GM19455 (cell line): ENCODE measurements around the gene IFITM10.

Experiments
- ATAC-seq: cut with Tn5 transposase; IDR thresholded peaks from one replicate; pipeline ENCODE4 v1.9.1; 2021; ENCODE audit not compliant: unreplicated experiment

Gene IFITM10

DNA sequence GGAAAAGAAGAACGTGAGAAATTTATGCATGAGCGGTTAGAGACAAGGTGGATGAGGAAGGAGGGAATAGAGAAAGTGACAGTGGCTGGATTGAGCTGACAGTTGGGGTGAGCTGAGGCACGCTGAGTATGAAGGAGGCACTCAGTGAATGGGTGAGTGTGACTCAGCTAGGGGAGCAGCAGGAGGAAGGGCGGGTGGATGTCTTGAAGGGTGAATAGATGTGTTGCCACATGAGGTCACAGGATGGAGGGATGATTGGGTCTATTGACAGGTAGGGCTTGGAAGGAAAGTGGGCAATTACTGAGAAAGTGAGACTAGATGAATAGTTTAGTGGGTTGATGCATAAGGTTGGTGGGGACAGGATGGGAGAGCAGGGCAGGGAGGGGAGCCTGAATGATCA lies 8.0 kb downstream of the IFITM10 start:
- no peak for ATAC-seq

GRCh38 chr11:1741741-1742140 lies 8.7 kb downstream of the IFITM10 start:
- ATAC-seq: no peak

- ATAC-seq: no peak
Observed at GRCh38 chr11:1740786-1741530, 9.4 kb downstream of the IFITM10 start.

GRCh38 chr11:1739576-1739975 lies 10.8 kb downstream of the IFITM10 start:
- ATAC-seq: no peak

- ATAC-seq: no peak
Observed at GRCh38 chr11:1738380-1738779, 12.0 kb downstream of the IFITM10 start.

DNA sequence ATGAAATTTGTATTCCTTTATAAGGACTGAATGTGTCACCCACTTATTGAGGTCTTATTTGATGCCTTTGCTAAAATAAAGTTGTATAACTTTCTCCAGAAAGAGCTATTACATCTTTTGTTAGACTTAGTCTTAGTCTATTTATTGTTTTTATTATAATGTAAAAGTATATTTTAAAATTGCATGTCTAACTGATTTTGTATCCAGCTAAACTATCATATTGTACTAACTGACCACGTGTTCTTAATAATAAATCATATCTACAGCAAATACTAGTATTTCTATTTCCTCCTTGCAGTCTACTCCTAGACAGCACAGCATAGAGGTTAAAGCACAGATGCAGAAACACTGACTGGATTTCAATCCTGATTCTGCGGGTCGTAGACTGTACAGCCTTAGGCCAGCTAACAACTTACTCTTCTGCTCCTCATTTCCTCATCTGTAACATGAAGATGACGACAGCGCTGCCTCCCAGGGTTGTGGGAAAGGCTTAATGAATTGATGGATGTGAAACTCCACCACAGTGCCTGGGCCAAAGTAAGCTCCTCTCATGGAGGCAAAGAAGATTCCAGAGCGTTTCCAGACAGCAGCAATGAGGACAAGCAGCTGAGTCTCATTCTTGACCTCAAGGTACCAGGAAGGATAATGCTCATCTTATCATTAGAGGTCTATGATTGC lies 13.2 kb downstream of the IFITM10 start:
- no peak for ATAC-seq

- no peak for ATAC-seq
Observed at GRCh38 chr11:1736447-1736992, 13.9 kb downstream of the IFITM10 start.

DNA sequence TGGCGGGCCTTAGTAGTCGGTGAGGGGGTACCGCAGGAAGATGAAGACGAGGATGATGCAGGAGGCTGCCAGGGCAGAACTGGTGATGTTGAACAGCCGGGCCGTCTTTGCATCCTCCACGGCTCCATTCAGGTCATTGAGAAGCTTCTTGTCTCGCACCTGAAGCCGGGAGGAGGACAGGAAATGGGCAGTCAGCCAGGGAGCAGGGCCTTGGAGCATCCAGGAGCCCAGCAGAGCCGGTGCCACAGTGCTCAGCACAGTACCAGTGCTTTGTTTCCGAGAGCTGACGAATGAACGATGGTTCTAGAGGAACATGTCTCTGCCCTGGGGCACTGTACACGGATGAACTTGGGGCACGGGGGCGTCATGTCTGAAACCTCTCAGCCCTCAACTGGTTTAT lies 15.1 kb downstream of the IFITM10 start:
- no peak for ATAC-seq

GRCh38 chr11:1734641-1735081 lies 15.7 kb downstream of the IFITM10 start:
- ATAC-seq: no peak

GRCh38 chr11:1733716-1734640 lies 16.4 kb downstream of the IFITM10 start:
- no peak for ATAC-seq

DNA sequence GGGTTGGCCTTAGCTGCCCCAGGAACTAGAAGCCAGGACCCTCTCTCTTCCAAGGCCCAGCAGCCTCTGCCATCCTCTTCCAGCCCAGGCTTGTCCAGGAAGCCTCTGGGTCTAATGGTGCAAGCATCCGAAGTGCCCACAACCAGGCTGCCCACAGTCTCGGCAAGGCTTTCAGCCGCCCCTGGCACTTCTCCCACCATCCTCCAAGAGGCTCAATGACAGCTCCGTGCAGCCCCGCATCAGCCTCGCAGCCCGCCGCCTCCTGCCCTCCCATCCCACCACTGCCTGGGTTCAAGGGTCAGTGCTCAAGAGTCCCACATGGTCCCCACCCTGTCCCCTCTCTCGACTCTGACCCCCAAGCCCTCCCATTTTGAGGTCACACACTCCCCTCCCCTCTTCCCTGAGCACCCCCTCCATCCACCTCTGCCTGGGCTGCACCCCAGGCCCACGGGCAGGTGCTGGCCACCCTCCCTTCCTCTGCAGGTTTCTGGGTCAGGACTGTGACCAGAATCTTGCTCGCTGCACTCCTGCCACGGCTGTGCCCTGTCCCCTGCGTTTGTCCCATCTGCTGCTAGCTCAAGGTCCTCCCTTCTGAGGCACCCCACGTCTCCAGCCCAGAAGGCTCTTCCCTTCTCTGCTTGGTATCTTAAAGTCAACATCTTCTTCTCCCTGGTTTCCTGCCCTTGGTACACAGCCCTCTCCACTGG lies 17.2 kb downstream of the IFITM10 start:
- ATAC-seq: no peak

- ATAC-seq: no peak
Observed at GRCh38 chr11:1732418-1733008, 17.9 kb downstream of the IFITM10 start.

GRCh38 chr11:1731451-1732059 lies 18.8 kb downstream of the IFITM10 start:
- ATAC-seq: no peak

DNA sequence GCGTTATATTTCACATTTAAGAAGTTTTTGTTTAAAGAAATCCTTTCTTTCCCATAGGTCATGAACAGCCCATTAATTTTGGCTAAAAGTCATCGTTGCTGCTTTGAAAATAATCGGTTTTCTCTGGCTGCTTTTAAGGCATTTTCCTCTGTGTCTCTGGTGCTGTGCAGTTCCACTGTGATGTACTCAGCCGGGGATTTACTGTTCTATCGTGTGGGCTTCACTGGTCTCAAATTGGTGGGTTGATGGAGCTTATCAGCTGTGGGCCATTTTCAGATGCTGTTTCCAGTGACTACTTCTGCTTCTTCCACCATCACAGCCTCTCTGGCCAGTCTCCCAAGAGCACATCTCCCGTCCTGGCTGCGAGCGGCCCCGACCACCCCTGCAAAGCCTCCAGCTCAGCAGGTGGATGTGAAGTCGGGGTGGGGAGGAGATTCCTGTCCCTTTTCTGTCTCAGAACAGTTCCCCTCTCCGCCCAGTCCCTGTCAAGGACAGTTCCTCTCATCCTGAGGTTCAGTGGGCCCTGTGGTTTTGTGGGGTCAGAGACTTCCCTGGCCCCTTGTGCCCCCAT lies 20.3 kb downstream of the IFITM10 start:
- ATAC-seq: no peak

DNA sequence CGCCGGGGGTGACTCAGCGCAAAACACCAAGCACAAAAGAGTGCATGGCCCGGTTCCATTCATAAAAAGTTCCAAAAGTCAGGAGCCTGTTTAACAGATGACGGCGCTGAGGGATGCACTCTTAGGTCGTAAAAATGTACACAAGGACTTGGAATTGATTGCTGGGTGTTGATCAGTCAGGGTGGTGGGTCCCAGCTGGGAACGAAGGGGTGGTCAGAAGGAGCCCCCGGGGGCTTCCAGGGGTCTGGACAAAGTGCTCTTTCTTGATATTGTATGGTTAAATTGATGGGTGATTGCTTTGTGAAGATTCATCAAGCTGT lies 20.7 kb downstream of the IFITM10 start:
- no peak for ATAC-seq

GRCh38 chr11:1728931-1729691 lies 21.3 kb downstream of the IFITM10 start:
- ATAC-seq: no peak

GRCh38 chr11:1728301-1728700 lies 22.1 kb downstream of the IFITM10 start:
- ATAC-seq: no peak

GRCh38 chr11:1727861-1728260 lies 22.5 kb downstream of the IFITM10 start:
- no peak for ATAC-seq
